ENCODE results near the gene CABP7.
A peak's percentile ranks its signal among the peaks of the same experiment; 100 is the strongest.

Gene CABP7

GRCh38 chr22:29718949-29719898 lies 579 bp upstream of the CABP7 start:
- Mint-ChIP-seq H3K4me1 (peaks cover 10% of the 10 kb centered on the region), H3K36me3 (ENCODE audit: insufficient read depth) (peaks cover 1% of the 10 kb centered on the region), H3K27ac (ENCODE audit: low read depth) (no peak overlapping the region), H3K4me3 (peak overlapping the region; percentile 37), H3K27me3 (peaks cover 71% of the 10 kb centered on the region), H3K9me3 (no peaks in the 10 kb centered on the region)
- ATAC-seq (replicated peaks; ENCODE audit: extremely low read depth, poor library complexity, severe bottlenecking) = no peak
- no peak for DNase-seq (ENCODE audit: low spot score in 2 of 2)

GRCh38 chr22:29720811-29721323 lies 1.1 kb downstream of the CABP7 start:
- H3K27me3 Mint-ChIP-seq = peaks cover 58% of the 10 kb centered on the region
- ATAC-seq (replicated peaks; ENCODE audit: extremely low read depth, poor library complexity, severe bottlenecking) (no peak), DNase-seq (ENCODE audit: low spot score in 2 of 2) (no peak)
- H3K36me3 Mint-ChIP-seq (ENCODE audit: insufficient read depth) = peaks cover 1% of the 10 kb centered on the region
- no peak overlapping the region for H3K4me3 Mint-ChIP-seq
- H3K4me1 Mint-ChIP-seq = peaks cover 10% of the 10 kb centered on the region
- H3K27ac Mint-ChIP-seq (ENCODE audit: low read depth) = no peak overlapping the region
- no peaks in the 10 kb centered on the region for H3K9me3 Mint-ChIP-seq

- H3K27ac Mint-ChIP-seq (ENCODE audit: low read depth) = no peak overlapping the region
- no peaks in the 10 kb centered on the region for H3K9me3 Mint-ChIP-seq
- H3K27me3 Mint-ChIP-seq = peaks cover 45% of the 10 kb centered on the region
- H3K36me3 Mint-ChIP-seq (ENCODE audit: insufficient read depth) = peaks cover under 1% of the 10 kb centered on the region
- H3K4me3 Mint-ChIP-seq = no peak overlapping the region
- DNase-seq (ENCODE audit: low spot score in 2 of 2) (no peak), ATAC-seq (replicated peaks; ENCODE audit: extremely low read depth, poor library complexity, severe bottlenecking) (no peak)
- peaks cover 10% of the 10 kb centered on the region for H3K4me1 Mint-ChIP-seq
Measured at GRCh38 chr22:29722151-29722550, 2.3 kb downstream of the CABP7 start.

- H3K4me1 Mint-ChIP-seq = peaks cover 10% of the 10 kb centered on the region
- ATAC-seq (replicated peaks; ENCODE audit: extremely low read depth, poor library complexity, severe bottlenecking) (no peak), DNase-seq (ENCODE audit: low spot score in 2 of 2) (no peak)
- H3K27ac Mint-ChIP-seq (ENCODE audit: low read depth) = no peak overlapping the region
- H3K9me3 Mint-ChIP-seq = no peaks in the 10 kb centered on the region
- no peak overlapping the region for H3K4me3 Mint-ChIP-seq
- peaks cover 41% of the 10 kb centered on the region for H3K27me3 Mint-ChIP-seq
- H3K36me3 Mint-ChIP-seq (ENCODE audit: insufficient read depth) = peaks cover 2% of the 10 kb centered on the region
Measured at GRCh38 chr22:29722587-29722986, 2.8 kb downstream of the CABP7 start.

GRCh38 chr22:29723766-29724165 lies 4.0 kb downstream of the CABP7 start:
- ATAC-seq (replicated peaks; ENCODE audit: extremely low read depth, poor library complexity, severe bottlenecking) = no peak
- peak overlapping the region; percentile 59 for H3K27ac Mint-ChIP-seq (ENCODE audit: low read depth)
- peaks cover 2% of the 10 kb centered on the region for H3K36me3 Mint-ChIP-seq (ENCODE audit: insufficient read depth)
- DNase-seq (ENCODE audit: low spot score in 2 of 2) = no peak
- H3K4me3 Mint-ChIP-seq = no peak overlapping the region
- no peaks in the 10 kb centered on the region for H3K9me3 Mint-ChIP-seq
- H3K27me3 Mint-ChIP-seq = peaks cover 29% of the 10 kb centered on the region
- peaks cover 9% of the 10 kb centered on the region for H3K4me1 Mint-ChIP-seq

- ATAC-seq (replicated peaks; ENCODE audit: extremely low read depth, poor library complexity, severe bottlenecking) (no peak), DNase-seq (ENCODE audit: low spot score in 2 of 2) (no peak)
- H3K27ac Mint-ChIP-seq (ENCODE audit: low read depth) = no peak overlapping the region
- H3K4me1 Mint-ChIP-seq = no peaks in the 10 kb centered on the region
- H3K36me3 Mint-ChIP-seq (ENCODE audit: insufficient read depth) = peaks cover 2% of the 10 kb centered on the region
- no peak overlapping the region for H3K4me3 Mint-ChIP-seq
- peaks cover 19% of the 10 kb centered on the region for H3K27me3 Mint-ChIP-seq
- no peaks in the 10 kb centered on the region for H3K9me3 Mint-ChIP-seq
Measured at GRCh38 chr22:29724843-29725242, 5.0 kb downstream of the CABP7 start.

- Mint-ChIP-seq H3K9me3 (no peaks in the 10 kb centered on the region), H3K36me3 (ENCODE audit: insufficient read depth) (peaks cover 2% of the 10 kb centered on the region), H3K27ac (ENCODE audit: low read depth) (no peak overlapping the region), H3K4me3 (no peak overlapping the region), H3K27me3 (peaks cover 17% of the 10 kb centered on the region), H3K4me1 (no peaks in the 10 kb centered on the region)
- DNase-seq (ENCODE audit: low spot score in 2 of 2) = no peak
- ATAC-seq (replicated peaks; ENCODE audit: extremely low read depth, poor library complexity, severe bottlenecking) = no peak
Measured at GRCh38 chr22:29726106-29726505, 6.3 kb downstream of the CABP7 start.

GRCh38 chr22:29726512-29727130 lies 6.8 kb downstream of the CABP7 start:
- Mint-ChIP-seq H3K36me3 (ENCODE audit: insufficient read depth) (peaks cover 2% of the 10 kb centered on the region), H3K4me3 (no peak overlapping the region), H3K27me3 (peaks cover 12% of the 10 kb centered on the region), H3K4me1 (no peaks in the 10 kb centered on the region), H3K9me3 (no peaks in the 10 kb centered on the region), H3K27ac (ENCODE audit: low read depth) (no peak overlapping the region)
- DNase-seq (ENCODE audit: low spot score in 2 of 2) = no peak
- no peak for ATAC-seq (replicated peaks; ENCODE audit: extremely low read depth, poor library complexity, severe bottlenecking)

- Mint-ChIP-seq H3K4me3 (no peak overlapping the region), H3K4me1 (no peaks in the 10 kb centered on the region), H3K9me3 (no peaks in the 10 kb centered on the region), H3K36me3 (ENCODE audit: insufficient read depth) (peaks cover 2% of the 10 kb centered on the region), H3K27me3 (peaks cover 9% of the 10 kb centered on the region), H3K27ac (ENCODE audit: low read depth) (no peak overlapping the region)
- no peak for ATAC-seq (replicated peaks; ENCODE audit: extremely low read depth, poor library complexity, severe bottlenecking)
- no peak for DNase-seq (ENCODE audit: low spot score in 2 of 2)
Measured at GRCh38 chr22:29727131-29727523, 7.3 kb downstream of the CABP7 start.

GRCh38 chr22:29729161-29729560 lies 9.4 kb downstream of the CABP7 start:
- ATAC-seq (replicated peaks; ENCODE audit: extremely low read depth, poor library complexity, severe bottlenecking) (no peak), DNase-seq (ENCODE audit: low spot score in 2 of 2) (no peak)
- Mint-ChIP-seq H3K27me3 (no peaks in the 10 kb centered on the region), H3K36me3 (ENCODE audit: insufficient read depth) (peaks cover 2% of the 10 kb centered on the region), H3K4me1 (no peaks in the 10 kb centered on the region), H3K27ac (ENCODE audit: low read depth) (no peak overlapping the region), H3K4me3 (no peak overlapping the region), H3K9me3 (no peaks in the 10 kb centered on the region)

- no peaks in the 10 kb centered on the region for H3K4me1 Mint-ChIP-seq
- DNase-seq (ENCODE audit: low spot score in 2 of 2) (no peak), ATAC-seq (replicated peaks; ENCODE audit: extremely low read depth, poor library complexity, severe bottlenecking) (no peak)
- no peaks in the 10 kb centered on the region for H3K9me3 Mint-ChIP-seq
- no peak overlapping the region for H3K27ac Mint-ChIP-seq (ENCODE audit: low read depth)
- H3K36me3 Mint-ChIP-seq (ENCODE audit: insufficient read depth) = peaks cover 5% of the 10 kb centered on the region
- no peak overlapping the region for H3K4me3 Mint-ChIP-seq
- no peaks in the 10 kb centered on the region for H3K27me3 Mint-ChIP-seq
Measured at GRCh38 chr22:29731058-29731850, 11.5 kb downstream of the CABP7 start.

- DNase-seq (ENCODE audit: low spot score in 2 of 2) (no peak), ATAC-seq (replicated peaks; ENCODE audit: extremely low read depth, poor library complexity, severe bottlenecking) (no peak)
- H3K36me3 Mint-ChIP-seq (ENCODE audit: insufficient read depth) = peaks cover 9% of the 10 kb centered on the region
- no peaks in the 10 kb centered on the region for H3K9me3 Mint-ChIP-seq
- H3K4me3 Mint-ChIP-seq = no peak overlapping the region
- no peaks in the 10 kb centered on the region for H3K27me3 Mint-ChIP-seq
- no peak overlapping the region for H3K27ac Mint-ChIP-seq (ENCODE audit: low read depth)
- no peaks in the 10 kb centered on the region for H3K4me1 Mint-ChIP-seq
Measured at GRCh38 chr22:29732883-29733282, 13.1 kb downstream of the CABP7 start.

Measured in central memory CD8-positive, alpha-beta T cell (primary cell).